HG03469 (cell line): Measurements from ENCODE around the gene TOX4.
"Not testable (repeated sequence)": the region's sequence is repeated elsewhere in the genome, so short reads cannot be mapped to it uniquely, and the experiment has no call there.

Experiments used
- ATAC-seq: cut with Tn5 transposase; IDR thresholded peaks from one replicate; pipeline ENCODE4 v1.9.1; 2021; ENCODE audit warnings: mild to moderate bottlenecking, moderate library complexity, moderate number of reproducible peaks; ENCODE audit not compliant: unreplicated experiment

The TOX4 gene

DNA sequence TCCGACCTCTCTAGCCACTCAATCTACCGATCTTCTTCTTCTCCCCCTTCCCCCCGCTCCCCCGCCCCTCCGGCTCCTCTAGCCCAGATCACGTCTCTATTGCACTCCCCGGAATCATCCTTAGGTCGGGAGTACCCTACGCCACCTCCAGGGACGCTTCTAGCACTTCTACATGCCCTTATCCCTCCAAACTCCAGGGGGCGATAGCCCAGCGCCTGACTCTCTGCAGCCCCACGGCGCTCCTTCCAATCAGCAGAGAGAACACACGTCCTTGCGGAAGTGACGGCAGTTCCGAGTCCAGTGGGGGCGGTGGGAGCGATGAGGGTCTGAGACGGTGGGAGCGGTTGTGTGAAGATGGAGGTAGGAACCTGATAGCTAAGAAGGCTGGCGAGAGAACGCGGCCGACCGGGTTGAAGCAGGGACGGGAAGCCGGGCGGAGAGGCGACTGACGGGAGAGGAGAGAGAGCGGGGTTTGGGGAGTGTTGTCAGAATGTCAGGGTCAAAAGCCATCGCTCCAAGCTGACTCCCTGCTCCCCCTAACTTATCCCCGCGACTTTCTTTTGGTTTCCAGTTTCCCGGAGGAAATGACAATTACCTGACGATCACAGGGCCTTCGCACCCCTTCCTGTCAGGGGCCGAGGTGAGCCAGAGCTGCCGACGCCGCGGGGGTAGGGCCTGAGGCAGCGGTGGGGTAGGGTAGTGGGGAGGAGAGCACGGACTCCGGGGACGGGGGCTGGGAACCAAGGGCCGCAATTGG lies at the start of gene TOX4, which contains the start of gene RAB2B:
Gene TOX4 (plus strand): TSS at position 271 of the 757 bp plus-strand sequence. CDS start 84 bp downstream, at position 355.
Gene RAB2B (minus strand): TSS at position 35 of the 757 bp plus-strand sequence. CDS start 87 bp downstream, outside the sequence.
- ATAC-seq = peak; percentile 99

DNA sequence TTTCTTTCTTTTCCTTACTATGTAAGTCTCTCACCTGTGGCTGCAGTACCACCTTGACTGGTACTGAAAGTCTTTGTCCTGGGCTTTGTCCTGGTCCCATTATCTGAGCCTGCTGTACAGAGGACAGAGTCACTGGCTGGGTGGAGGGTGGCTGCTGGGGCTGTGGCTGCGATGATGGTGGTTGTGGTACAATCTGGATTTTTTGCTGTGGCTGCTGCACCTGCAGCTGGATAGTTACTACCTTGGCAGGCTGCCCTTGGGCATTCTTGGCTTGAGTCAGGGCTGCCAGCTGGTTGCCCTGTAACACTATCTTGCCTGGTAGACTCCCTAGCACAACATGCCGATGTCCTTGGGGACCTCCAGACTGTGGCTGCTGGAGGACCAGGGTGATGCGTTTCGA lies 48.1 kb upstream of the TOX4 start:
- no peak for ATAC-seq

- ATAC-seq = no peak
Observed at GRCh38 chr14:21431126-21431525, 45.9 kb upstream of the TOX4 start.

DNA sequence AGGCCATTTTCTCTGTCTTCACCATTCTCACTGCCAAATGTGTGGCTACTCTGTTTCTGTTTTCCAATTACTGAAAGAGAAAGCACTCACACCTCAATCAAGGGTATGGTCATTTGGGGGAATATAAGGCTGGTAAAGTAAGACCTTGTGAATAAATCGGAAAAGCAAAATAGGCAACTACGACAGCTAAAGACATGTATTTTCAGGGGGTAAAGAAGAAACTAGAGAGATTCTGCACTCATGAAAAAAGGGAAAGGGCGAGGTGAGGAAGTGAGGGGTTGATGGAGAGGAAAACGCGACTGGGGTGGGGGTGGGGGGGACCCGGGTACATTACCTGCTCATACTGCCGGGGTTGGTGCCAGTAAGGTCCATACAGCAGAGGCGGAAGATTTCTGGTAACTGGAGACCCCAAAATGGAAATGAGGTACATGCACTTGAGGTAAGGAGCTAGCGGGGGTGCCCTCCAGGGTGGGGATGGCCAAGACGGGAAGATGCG lies 40.4 kb upstream of the TOX4 start:
- no peak for ATAC-seq

DNA sequence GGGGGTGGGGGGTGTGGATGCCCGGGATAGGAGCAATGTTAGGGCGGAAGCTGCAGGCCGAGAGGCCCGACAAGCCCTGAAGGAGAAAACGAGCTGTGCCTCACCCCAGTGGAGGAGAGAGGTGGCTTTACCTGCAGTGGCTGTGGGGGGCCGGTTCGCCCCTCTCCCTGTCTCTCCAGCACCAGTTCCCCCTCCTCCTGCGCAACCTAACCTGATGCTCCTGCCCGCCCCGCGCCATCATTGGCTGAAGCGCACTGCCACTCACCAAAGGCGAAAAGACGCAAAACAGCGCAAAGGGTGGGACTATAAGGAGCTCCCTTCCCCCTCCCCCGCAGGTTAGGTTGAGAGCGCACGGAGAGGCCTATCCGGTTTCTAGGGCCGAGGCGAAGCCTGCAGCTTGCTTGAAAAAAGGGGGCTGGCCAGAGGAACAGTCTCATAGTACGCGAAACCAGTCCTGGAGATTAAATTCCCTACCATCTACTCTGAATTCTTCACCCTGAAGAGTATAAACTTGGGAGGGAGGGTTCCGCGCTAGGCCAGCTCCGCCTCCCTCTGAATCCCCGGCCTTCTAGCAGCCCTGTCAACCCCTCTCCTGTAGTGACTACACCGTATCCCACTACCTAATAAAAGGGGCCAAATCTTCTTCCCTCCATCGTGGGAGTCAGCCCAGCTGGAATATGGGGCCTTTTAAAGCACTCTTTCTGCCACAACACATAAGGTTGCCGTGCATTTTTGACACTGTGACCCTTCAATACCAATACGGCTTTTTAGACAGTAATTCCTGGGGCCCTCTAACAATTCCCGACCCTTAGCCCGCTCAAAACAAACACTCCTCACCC lies 39.7 kb upstream of the TOX4 start:
- peak; percentile 95 for ATAC-seq

DNA sequence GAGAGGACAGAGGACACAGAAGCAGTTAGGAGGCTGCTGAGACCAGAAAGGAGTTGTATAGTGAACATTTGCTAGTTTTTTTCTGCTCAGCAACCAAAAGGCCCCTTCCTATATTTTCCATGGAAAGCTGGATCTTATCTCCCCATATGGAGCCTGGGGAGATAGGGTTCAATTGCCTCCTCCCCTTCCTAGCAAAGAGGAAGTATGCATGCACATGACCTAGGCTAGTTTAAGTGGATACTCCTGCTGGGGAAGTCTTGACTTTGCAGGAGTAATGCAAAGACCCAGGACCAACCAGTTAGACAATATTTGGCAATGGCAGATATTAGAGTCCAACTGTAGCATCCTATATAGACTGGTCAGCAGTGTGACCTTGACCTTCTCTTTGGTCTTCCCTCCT lies 36.1 kb upstream of the TOX4 start:
- no peak for ATAC-seq

- ATAC-seq = not testable (repeated sequence)
Observed at GRCh38 chr14:21442657-21443056, 34.3 kb upstream of the TOX4 start.

DNA sequence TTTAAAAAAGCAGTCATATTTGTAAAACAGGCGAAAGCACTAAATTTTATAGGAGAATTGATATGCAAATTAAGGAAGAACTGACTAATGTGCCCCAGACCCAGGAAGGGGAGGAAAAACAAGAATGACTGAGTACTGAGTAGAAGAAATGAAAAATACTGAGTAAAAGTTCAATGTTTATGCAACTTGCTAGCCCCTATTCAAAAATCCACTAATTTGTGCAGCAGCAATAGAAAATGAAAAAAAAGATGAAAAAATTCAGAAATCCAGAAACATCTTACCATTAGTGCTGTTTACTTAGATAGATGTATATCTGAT lies 27.1 kb upstream of the TOX4 start:
- no peak for ATAC-seq

- ATAC-seq = no peak
Observed at GRCh38 chr14:21454843-21455544, 22.0 kb upstream of the TOX4 start.

GRCh38 chr14:21455592-21455911 lies 21.4 kb upstream of the TOX4 start:
- no peak for ATAC-seq

DNA sequence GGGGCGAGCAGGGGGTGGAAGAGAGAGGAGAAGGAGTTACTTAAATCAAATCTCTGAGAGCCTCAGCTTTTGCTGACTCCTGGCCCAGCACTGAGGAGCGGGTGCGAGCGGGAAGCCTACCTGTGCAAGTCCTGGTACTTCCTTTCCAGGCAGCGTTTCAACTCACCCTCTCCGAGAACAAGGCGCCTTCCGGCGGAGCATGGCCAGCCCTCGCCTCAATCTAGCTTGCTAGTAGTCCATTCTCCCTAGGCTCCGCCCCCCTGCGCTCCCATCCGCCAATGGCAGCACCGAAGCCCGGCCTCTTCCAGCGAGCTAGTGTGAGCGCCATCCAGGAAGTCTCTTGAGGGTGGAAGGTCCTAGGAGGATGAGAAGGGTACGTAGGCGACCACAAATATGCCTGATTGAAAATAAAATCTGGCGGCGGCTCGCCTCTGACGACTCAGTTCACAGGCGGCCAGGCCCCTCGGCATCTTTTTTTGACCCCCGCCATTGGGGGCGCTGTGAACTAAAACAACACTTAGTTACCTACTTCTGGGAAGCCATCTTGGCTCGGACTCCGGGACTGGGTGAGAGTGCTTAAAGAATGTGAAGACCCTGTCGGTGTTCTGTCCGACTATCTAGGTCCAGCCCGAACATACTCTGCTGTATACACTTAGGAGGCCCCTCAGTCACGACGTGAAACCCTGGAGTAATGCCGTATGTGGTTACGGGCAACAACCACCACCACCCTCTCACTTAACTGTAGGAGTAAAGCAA lies 20.9 kb upstream of the TOX4 start, which contains the start of gene CHD8:
Gene CHD8 (minus strand): TSS at position 212 of the 756 bp plus-strand sequence. CDS start 24,480 bp downstream, outside the sequence.
- ATAC-seq = peak; percentile 94

GRCh38 chr14:21467616-21468015 lies 9.4 kb upstream of the TOX4 start:
- no peak for ATAC-seq

DNA sequence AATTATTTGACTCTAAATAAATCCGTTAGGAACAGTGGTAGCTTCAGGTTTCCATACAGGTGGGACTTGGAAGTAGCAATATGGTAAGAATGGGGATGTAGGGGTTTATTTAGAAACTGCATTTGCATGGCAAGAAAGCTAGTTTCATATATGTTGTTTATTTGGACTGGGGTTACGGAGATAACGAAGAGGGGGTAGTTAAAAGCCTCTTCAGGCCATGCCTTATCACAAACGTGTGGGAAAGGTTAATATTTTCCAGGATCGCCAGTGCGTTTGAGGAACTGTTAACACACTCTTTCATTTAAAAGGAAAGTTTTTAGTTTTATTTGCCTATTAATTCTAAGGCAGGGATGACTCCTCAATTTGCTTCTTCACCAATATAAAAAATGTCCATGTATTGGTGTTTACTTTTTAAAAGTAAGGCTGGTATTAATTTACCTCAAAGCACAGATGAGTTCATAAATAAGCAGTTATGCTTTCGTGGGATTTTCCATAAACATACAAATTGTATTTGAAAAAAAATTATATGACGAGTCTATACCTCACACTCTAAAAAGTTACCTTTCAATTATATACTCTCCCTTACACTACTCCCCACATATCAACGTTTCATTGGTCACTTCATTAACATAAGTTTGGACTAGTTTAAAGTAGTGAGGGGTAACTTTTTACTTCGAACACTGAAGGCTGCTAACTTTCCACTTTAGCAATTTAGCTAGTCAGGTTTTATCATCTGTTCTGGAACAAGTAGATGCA lies 1.1 kb upstream of the TOX4 start:
- peak; percentile 1 for ATAC-seq

- no peak for ATAC-seq
Observed at GRCh38 chr14:21476523-21476924, 471 bp upstream of the TOX4 start.

DNA sequence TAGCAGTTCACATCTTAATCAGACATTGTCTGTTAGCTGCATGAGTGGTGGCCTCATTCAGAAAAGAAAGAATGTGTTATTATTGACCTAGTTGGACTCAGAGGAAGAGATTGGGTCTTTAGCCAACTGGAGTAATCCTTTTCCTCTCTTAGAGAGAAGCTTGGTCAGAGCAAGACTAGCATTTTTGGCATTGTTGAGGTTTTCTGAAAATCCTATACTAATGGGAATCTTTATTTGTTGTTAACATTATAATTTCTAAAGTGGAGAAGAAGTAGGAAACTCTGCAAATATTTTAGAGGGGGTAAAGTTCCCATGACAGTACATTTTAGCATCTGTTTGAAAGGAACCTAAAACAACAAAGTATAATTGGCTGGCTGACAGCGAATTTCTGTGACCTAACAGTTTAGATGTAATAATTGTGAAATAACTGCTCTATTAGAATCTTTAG lies 9.7 kb downstream of the TOX4 start:
- ATAC-seq = no peak

- ATAC-seq = no peak
Observed at GRCh38 chr14:21494902-21495762, 18.1 kb downstream of the TOX4 start.

DNA sequence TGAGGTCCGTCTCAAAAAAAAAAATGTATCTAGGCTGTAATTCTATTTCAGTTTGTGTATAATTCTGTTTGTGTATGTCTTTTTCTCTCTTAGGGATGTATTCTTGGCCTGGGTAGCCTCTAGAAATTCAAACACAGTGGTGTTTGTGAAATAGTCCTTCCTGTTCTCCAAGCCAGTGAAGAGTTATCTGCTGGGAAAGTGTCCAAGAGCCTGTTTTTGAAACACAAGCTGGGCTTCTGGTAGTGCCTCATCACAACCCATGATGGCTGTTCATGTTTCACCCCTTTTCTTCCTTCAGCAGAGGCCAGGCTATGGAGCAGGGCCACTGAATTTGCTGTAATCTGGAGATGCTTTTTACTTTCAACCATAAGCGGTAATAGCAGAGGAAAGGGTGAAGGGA lies 19.5 kb downstream of the TOX4 start:
- ATAC-seq = no peak

DNA sequence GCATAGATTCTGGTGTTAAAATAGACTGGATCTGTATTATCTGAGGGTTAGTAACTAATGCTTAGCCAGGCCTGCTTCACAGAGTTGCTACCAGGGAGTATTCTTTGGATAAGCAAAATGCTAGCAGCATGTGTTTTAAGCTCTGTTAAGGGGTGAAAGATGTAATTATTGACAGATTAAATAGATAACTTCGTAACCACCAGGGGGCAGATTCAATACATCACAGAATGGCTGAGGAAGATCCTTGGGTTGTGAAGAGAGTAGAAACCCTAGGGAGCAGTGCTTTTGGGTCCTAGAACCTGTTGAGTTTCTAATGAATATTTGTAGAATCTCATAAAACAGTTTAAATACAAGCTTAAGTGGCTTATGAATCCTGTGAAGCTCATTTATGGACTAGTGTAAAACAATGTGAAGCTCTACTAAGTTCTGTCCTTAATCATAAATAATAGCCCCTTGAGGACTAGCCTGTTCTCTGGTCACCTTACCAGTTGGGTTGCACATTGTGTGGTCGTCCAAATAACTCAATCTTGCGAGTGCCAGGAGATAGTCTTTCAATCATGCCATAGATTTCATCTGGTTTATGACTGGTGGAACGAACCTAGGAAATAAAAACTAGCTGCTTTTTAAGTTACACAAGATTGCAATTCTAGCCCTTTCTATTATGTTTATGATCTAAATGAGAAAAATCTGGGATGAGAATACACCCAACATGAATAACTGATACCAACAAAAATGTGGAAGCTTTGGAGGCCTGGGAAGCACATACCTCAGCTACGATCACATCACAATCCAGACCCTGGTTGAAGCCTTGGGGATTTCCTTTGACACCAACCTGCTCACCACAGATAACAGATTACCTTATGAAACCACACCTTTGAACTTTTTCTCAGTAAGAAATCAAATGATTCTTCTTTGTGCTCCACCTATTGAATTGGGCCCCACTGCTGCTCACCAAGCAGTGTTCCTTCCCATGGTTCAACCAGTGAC lies 21.8 kb downstream of the TOX4 start:
- ATAC-seq = no peak
